ENCODE measurements around the gene MFAP5. TPM values are rescaled to one million over a fixed set of nuclear protein-coding genes. Genes with fewer than 3 reads are reported as not detected.

Gene MFAP5
- total RNA-seq, 1 experiment from 2014 or later: 0.96 TPM

- TF ChIP-seq STAT6 (CRISPR knock-in tag; conservative IDR thresholded peaks at IDR 0.05; ENCODE audit: low read depth): no peak
Measured at GRCh38 chr12:8638951-8639350, 23.7 kb downstream of the MFAP5 start (continued).

- peaks cover 21% of the 10 kb centered on the region for H3K36me3 Mint-ChIP-seq
- peaks cover 27% of the 10 kb centered on the region for H3K27me3 Mint-ChIP-seq (ENCODE audit: low read depth)
- DNase-seq (ENCODE audit: low spot score): no peak
- no peak overlapping the region for H3K4me3 Mint-ChIP-seq
- H3K9me3 Mint-ChIP-seq: peaks cover 16% of the 10 kb centered on the region
- POLR2A ChIA-PET: no interaction called here
- H3K27ac Mint-ChIP-seq: no peak overlapping the region
- peak; percentile 12 for ATAC-seq
- TF ChIP-seq SMAD4 (CRISPR knock-in tag; IDR thresholded peaks at IDR 0.05) (no peak), ATF6 (CRISPR knock-in tag; IDR thresholded peaks at IDR 0.05) (no peak), GABPB1 (CRISPR knock-in tag; IDR thresholded peaks at IDR 0.05) (no peak), HMGA2 (CRISPR knock-in tag; IDR thresholded peaks at IDR 0.05) (no peak), AFF4 (CRISPR knock-in tag; IDR thresholded peaks at IDR 0.05; ENCODE audit: borderline replicate concordance) (no peak), MAX (CRISPR knock-in tag; IDR thresholded peaks at IDR 0.05) (no peak), AR (CRISPR knock-in tag; IDR thresholded peaks at IDR 0.05) (no peak), ZNF232 (CRISPR knock-in tag; IDR thresholded peaks at IDR 0.05) (no peak), CBFB (CRISPR knock-in tag; IDR thresholded peaks at IDR 0.05; ENCODE audit: low read depth) (no peak), ZBTB21 (CRISPR knock-in tag; IDR thresholded peaks at IDR 0.05; ENCODE audit: borderline replicate concordance) (no peak), ARID4B (CRISPR knock-in tag; IDR thresholded peaks at IDR 0.05; ENCODE audit: borderline replicate concordance) (no peak), NFYB (CRISPR knock-in tag; conservative IDR thresholded peaks at IDR 0.05; ENCODE audit: low read depth) (no peak), NFATC4 (CRISPR knock-in tag; IDR thresholded peaks at IDR 0.05) (no peak), PREB (CRISPR knock-in tag; IDR thresholded peaks at IDR 0.05; ENCODE audit: borderline replicate concordance) (no peak), SOX15 (CRISPR knock-in tag; IDR thresholded peaks at IDR 0.05) (no peak), FOXP1 (CRISPR knock-in tag; IDR thresholded peaks at IDR 0.05; ENCODE audit: borderline replicate concordance) (no peak)
- CTCF ChIA-PET: interaction anchor here (0.5 to 1.4 kb wide), 2 partner anchors 20 to 25 kb away, joined by 3 read pairs; no protein-coding TSS in a partner anchor
- H3K4me1 Mint-ChIP-seq: peaks cover 59% of the 10 kb centered on the region
Measured at GRCh38 chr12:8637666-8638065, 25.0 kb downstream of the MFAP5 start.

Data from WTC11 (cell line).